NCI-H1092 treated with DMSO at 0.1 percent for 48 hours (cell line): ENCODE results near the gene GPR12.
"Not testable (repeated sequence)": the region's sequence is repeated elsewhere in the genome, so short reads cannot be mapped to it uniquely, and the experiment has no call there.

Experiments used
- DNase-seq: peaks from one replicate; lab custom pipeline; 2025; lab: John Stamatoyannopoulos, UW

The GPR12 gene

GRCh38 chr13:26747706-26748105, 12.9 kb downstream of the GPR12 start:
- DNase-seq = no peak

- peak; percentile 9 for DNase-seq
Measured at GRCh38 chr13:26743971-26744370, 16.6 kb downstream of the GPR12 start.

GRCh38 chr13:26742691-26743358, 17.8 kb downstream of the GPR12 start:
- DNase-seq = no peak

GRCh38 chr13:26735677-26736076, 24.9 kb downstream of the GPR12 start:
- no peak for DNase-seq

GRCh38 chr13:26727633-26728032, 33.0 kb downstream of the GPR12 start:
- no peak for DNase-seq

- no peak for DNase-seq
Measured at GRCh38 chr13:26727122-26727521, 33.5 kb downstream of the GPR12 start.

GRCh38 chr13:26726684-26727083, 33.9 kb downstream of the GPR12 start:
- DNase-seq = no peak

GRCh38 chr13:26723620-26724019, 37.0 kb downstream of the GPR12 start:
- DNase-seq = not testable (repeated sequence)

- DNase-seq = no peak
Measured at GRCh38 chr13:26722321-26722720, 38.3 kb downstream of the GPR12 start.

- peak; percentile 72 for DNase-seq
Measured at GRCh38 chr13:26721251-26722121, 39.1 kb downstream of the GPR12 start.

- DNase-seq = peak; percentile 81
Measured at GRCh38 chr13:26719356-26719945, 41.1 kb downstream of the GPR12 start.

GRCh38 chr13:26718872-26719271, 41.7 kb downstream of the GPR12 start:
- no peak for DNase-seq

GRCh38 chr13:26718146-26718545, 42.4 kb downstream of the GPR12 start:
- no peak for DNase-seq

GRCh38 chr13:26716984-26717383, 43.6 kb downstream of the GPR12 start:
- no peak for DNase-seq

GRCh38 chr13:26713341-26713740, 47.2 kb downstream of the GPR12 start:
- no peak for DNase-seq

GRCh38 chr13:26711211-26711610, 49.4 kb downstream of the GPR12 start:
- DNase-seq = no peak

- DNase-seq = no peak
Measured at GRCh38 chr13:26710166-26710565, 50.4 kb downstream of the GPR12 start.

- no peak for DNase-seq
Measured at GRCh38 chr13:26709461-26709860, 51.1 kb downstream of the GPR12 start.

- DNase-seq = no peak
Measured at GRCh38 chr13:26708007-26708297, 52.6 kb downstream of the GPR12 start.

- peak; percentile 76 for DNase-seq
Measured at GRCh38 chr13:26707122-26708006, 53.2 kb downstream of the GPR12 start.

GRCh38 chr13:26706381-26706780, 54.2 kb downstream of the GPR12 start:
- DNase-seq = no peak

- no peak for DNase-seq
Measured at GRCh38 chr13:26705536-26705935, 55.0 kb downstream of the GPR12 start.
